Mucosa of descending colon (tissue), 3 donors: ENCODE data around the gene YTHDC2. TPM values are rescaled to one million over a fixed set of nuclear protein-coding genes. Genes with fewer than 3 reads are reported as not detected.

Source experiments
- ATAC-seq: fragments of 200-7000 bp; cut with Tn5 transposase; one replicate; pipeline ENCODE4 v1.9.1; 2020; ENCODE audit warnings: mild to moderate bottlenecking, moderate library complexity
- DNase-seq, 3 donors: peaks; one replicate each; pipeline ENCODE4 v3.0.0-alpha.2; 2020
- H3K36me3 ChIP-seq: fragments of 200-600 bp; one replicate; pipeline ENCODE4 v1.8.0; 2021; ENCODE audit warnings: low read depth, mild to moderate bottlenecking
- H3K4me1 ChIP-seq: fragments of 200-600 bp; one replicate; pipeline ENCODE4 v1.8.0; 2021; ENCODE audit warnings: low read depth, mild to moderate bottlenecking
- H3K4me3 ChIP-seq: fragments of 200-600 bp; one replicate; pipeline ENCODE4 v1.8.0; 2021; ENCODE audit warnings: mild to moderate bottlenecking
- H3K9me3 ChIP-seq: fragments of 200-600 bp; one replicate; pipeline ENCODE4 v1.8.0; 2021; ENCODE audit warnings: mild to moderate bottlenecking
- CTCF ChIP-seq: fragments of 200-600 bp; IDR thresholded peaks from one replicate; pipeline ENCODE4 v1.8.0; 2022; ENCODE audit warnings: antibody characterized with exemption, mild to moderate bottlenecking
- intact Hi-C, 2 donors: fragments of 100-400 bp; cut with DNase I in 1 of 2; cut with micrococcal nuclease in 1 of 2; formaldehyde crosslinking; loops; one replicate each; pipeline versions ENCODE4 v1.11.0 to v1.11.1; 2022; cut with DNase I, micrococcal nuclease
- total RNA-seq, 3 donors: library from RNA; stranded (reverse); fragmentation: NEBNext Ultra II Directional in 2 of 3; extraction: Animal tissue kit (Norgen Biotek cat#: 25700) in 2 of 3; gene quantifications; one replicate each; pipeline versions ENCODE4 v1.2.1 to v1.2.4, GENCODE V29; 2021 to 2023
- donor health status: DM: no; HTN: no; CAD: no; lungs with moderate emphysema.
- donor health status: DM: no; HTN: no; CAD: no.
- donor health status: DM: no; HTN: yes; CAD: no.

YTHDC2 gene
- total RNA-seq, 3 donors from 2014 or later: 19.3 to 23.5 (median 22.4) TPM

DNA sequence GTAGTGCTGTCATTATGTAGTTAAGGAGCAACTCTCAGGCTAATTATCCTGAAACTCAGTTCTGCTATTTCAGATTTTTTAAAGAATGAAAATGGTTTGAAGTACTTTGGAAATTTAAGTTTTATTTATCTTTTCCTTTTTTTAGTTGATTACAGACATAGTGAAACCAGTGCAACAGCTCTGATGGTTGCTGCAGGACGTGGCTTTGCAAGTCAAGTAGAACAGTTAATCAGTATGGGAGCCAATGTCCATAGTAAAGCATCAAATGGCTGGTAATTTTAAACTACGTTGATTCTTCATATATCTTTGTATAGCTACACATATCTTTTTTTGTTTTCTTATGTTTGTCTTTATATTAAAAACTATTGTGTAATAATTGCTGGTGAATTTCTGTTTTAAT lies 34.9 kb downstream of the YTHDC2 start:
- Histone ChIP-seq H3K9me3 (no peaks in the 10 kb centered on the region), H3K4me1 (peaks cover 5% of the 10 kb centered on the region), H3K36me3 (no peaks in the 10 kb centered on the region), H3K4me3 (no peak overlapping the region)
- DNase-seq: no peak
- intact Hi-C loops: no loop called here
- TF ChIP-seq CTCF: no peak
- no peak for ATAC-seq

GRCh38 chr5:113552137-113552536 lies 38.6 kb downstream of the YTHDC2 start:
- ATAC-seq: no peak
- intact Hi-C loops: no loop called here
- H3K4me3 ChIP-seq: no peak overlapping the region

GRCh38 chr5:113552620-113553019 lies 39.1 kb downstream of the YTHDC2 start:
- Histone ChIP-seq H3K9me3 (no peaks in the 10 kb centered on the region), H3K36me3 (no peaks in the 10 kb centered on the region), H3K4me1 (no peaks in the 10 kb centered on the region), H3K4me3 (no peak overlapping the region)
- ATAC-seq (no peak), DNase-seq (no peak)
- intact Hi-C loops: no loop called here
- no peak for TF ChIP-seq CTCF

More at GRCh38 chr5:113552137-113552536, 38.6 kb downstream of the YTHDC2 start:
- DNase-seq: no peak
- Histone ChIP-seq H3K9me3 (no peaks in the 10 kb centered on the region), H3K4me1 (no peaks in the 10 kb centered on the region), H3K36me3 (no peaks in the 10 kb centered on the region)
- TF ChIP-seq CTCF: no peak

- no peaks in the 10 kb centered on the region for H3K4me1 ChIP-seq
- H3K4me3 ChIP-seq: no peak overlapping the region
- H3K9me3 ChIP-seq: no peaks in the 10 kb centered on the region
- no peaks in the 10 kb centered on the region for H3K36me3 ChIP-seq
- DNase-seq (no peak), ATAC-seq (no peak)
- TF ChIP-seq CTCF: no peak
- intact Hi-C loops: no loop called here
These were observed 49.4 kb downstream of the YTHDC2 start for GRCh38 chr5:113562828-113563400.

DNA sequence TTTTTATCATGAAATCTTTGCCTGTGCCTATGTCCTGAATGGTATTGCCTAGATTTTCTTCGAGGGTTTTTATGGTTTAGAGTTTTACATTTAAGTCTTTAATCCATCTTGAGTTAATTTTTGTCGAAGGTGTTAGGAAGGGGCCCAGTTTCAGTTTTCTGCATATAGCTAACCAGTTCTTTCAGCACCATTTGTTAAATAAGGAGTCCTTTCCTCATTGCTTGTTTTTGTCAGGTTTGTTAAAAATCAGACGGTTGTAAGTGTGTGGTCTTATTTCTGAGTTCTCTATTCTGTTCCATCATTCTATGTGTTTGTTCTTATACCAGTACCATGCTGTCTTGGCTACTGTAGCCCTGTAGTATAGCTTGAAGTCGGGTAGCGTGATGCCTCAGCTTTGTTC lies 55.9 kb downstream of the YTHDC2 start:
- no peaks in the 10 kb centered on the region for H3K4me1 ChIP-seq
- H3K9me3 ChIP-seq: peaks cover 3% of the 10 kb centered on the region
- no peak overlapping the region for H3K4me3 ChIP-seq
- DNase-seq (no peak), ATAC-seq (no peak)
- intact Hi-C loops: no loop called here
- TF ChIP-seq CTCF: no peak
- H3K36me3 ChIP-seq: no peaks in the 10 kb centered on the region

DNA sequence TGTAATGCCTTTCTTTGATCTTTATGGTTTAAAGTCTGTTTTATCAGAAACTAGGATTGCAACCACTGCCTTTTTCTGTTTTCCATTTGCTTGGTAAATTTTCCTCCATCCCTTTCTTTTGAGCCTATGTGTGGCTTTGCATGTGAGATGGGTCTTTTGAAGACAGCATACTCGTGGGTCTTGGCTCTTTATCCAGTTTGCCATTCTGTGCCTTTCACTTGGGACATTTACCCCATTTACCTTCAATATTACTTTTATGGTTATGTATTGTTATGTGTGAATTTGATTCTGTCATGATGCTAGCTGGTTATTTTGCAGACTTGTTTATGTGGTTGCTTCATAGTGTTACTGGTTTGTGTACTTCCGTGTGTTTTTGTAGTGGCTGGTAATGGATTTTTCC lies 59.2 kb downstream of the YTHDC2 start:
- Histone ChIP-seq H3K4me1 (no peaks in the 10 kb centered on the region), H3K36me3 (no peaks in the 10 kb centered on the region), H3K9me3 (peaks cover 3% of the 10 kb centered on the region), H3K4me3 (no peak overlapping the region)
- DNase-seq (no peak), ATAC-seq (no peak)
- no peak for TF ChIP-seq CTCF
- intact Hi-C loops: no loop called here
